Lower leg skin (tissue), 4 donors: ENCODE data around the gene COL2A1. TPM values are rescaled to one million over a fixed set of nuclear protein-coding genes. Genes with fewer than 3 reads are reported as not detected.
A peak's percentile ranks its signal among the peaks of the same experiment; 100 is the strongest.

Experiments used
- DNase-seq, 2 donors: peaks; one replicate each; pipeline ENCODE4 v3.0.0-alpha.2; 2019; ENCODE audit warnings: low spot score in 2 of 2
- H3K4me3 ChIP-seq: fragments of 200-600 bp; sonication (generic); 2 replicates; pipeline ENCODE4 v1.5.1; 2017; ENCODE audit warnings: mild to moderate bottlenecking, low read depth; ENCODE audit not compliant: poor library complexity, severe bottlenecking
- POLR2A ChIP-seq, 2 donors: fragments of 450-650 bp; IDR thresholded peaks; one replicate each; pipeline ENCODE4 v1.6.1; 2016 to 2017; ENCODE audit warnings: antibody characterized with exemption in 2 of 2, mild to moderate bottlenecking in 1 of 2, moderate library complexity in 1 of 2
- WGBS, 2 donors: methylation state at CpG; one replicate each; pipeline ENCODE4 v1.1.5; 2018; 5-methylcytosine and 5-hydroxymethylcytosine counted together
- intact Hi-C: fragments of 100-400 bp; cut with DNase I; formaldehyde crosslinking; loops from one replicate; pipeline ENCODE4 v1.15.0; 2023; ENCODE audit warnings: low total_unique reads
- total RNA-seq, 4 donors: library from RNA; depleted of rRNA; stranded (reverse); fragments of >200 nt; gene quantifications; one replicate each; pipeline ENCODE4 v1.1.0, GENCODE V29; 2016
- TF ChIP-seq, protein P1 (sequence below), 3 donors: fragments of 450-650 bp; IDR thresholded peaks; one replicate each; pipeline ENCODE4 v1.5.1; 2016; ENCODE audit warnings: antibody characterized with exemption in 3 of 3, mild to moderate bottlenecking in 3 of 3, moderate library complexity in 2 of 3

The COL2A1 gene
- total RNA-seq, 4 donors from 2014 or later: 0.07 to 0.26 TPM; not detected in 2

DNA sequence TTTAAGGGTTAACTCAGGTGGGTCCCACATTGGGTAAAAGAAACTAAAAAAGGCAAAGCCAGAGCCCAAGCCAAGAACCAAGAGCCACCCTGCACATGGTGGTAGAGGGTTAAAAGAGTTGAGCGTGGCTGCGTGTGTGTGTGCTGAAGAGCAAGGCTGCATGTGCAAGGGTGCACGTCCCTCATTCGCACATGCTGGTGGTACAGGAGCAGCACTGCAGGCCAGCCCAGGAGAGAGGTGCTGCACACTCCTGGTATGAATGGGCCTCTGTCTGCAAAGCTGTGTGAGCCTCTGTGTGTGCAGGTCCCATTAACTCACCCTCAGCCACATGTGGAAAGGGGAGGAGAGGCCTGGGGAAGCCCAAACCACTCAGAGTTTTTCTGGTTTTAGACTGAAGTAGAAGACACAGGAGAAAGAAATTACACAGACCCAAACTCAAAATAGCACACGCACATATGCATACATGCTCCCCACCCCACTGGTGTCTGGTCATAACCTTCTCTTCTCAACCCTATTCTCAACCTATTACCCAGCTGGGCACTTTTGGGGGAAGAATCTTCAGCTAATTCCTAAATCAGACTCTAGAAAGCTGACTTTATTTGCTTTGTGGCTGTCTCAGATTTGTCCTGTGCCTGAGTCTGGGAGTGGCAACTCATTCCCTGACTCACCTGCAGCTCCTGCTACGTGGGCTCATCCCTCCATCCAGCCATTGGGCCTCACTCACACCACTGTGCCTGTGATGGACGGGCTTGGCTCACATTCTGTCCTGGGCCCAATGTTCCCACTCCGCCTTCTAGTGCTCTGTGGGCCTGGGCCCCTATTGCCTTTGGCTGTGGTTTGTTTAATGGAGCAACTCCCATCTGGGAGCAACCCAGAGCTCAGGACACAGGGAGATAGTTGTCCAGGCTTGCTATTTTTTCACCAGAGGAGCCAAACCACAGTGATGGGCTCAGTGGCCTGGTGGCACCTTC, 30.8 kb upstream of the COL2A1 start:
- TF ChIP-seq POLR2A (IDR thresholded peaks at IDR 0.05): no peak
- TF ChIP-seq, protein P1, sequence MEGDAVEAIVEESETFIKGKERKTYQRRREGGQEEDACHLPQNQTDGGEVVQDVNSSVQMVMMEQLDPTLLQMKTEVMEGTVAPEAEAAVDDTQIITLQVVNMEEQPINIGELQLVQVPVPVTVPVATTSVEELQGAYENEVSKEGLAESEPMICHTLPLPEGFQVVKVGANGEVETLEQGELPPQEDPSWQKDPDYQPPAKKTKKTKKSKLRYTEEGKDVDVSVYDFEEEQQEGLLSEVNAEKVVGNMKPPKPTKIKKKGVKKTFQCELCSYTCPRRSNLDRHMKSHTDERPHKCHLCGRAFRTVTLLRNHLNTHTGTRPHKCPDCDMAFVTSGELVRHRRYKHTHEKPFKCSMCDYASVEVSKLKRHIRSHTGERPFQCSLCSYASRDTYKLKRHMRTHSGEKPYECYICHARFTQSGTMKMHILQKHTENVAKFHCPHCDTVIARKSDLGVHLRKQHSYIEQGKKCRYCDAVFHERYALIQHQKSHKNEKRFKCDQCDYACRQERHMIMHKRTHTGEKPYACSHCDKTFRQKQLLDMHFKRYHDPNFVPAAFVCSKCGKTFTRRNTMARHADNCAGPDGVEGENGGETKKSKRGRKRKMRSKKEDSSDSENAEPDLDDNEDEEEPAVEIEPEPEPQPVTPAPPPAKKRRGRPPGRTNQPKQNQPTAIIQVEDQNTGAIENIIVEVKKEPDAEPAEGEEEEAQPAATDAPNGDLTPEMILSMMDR (IDR thresholded peaks at IDR 0.05): no peak
- WGBS, 2 donors: 89 to 91% methylated on average over 8 of the region's 8 CpGs
- DNase-seq: no peak
- intact Hi-C loops: no loop called here
- no peak overlapping the region for H3K4me3 ChIP-seq

- WGBS, 2 donors: 83 to 95% methylated on average over 1 of the region's 1 CpG
- peak in 1 of 2 donors; percentile 48 for DNase-seq
- no peak overlapping the region for H3K4me3 ChIP-seq
- TF ChIP-seq POLR2A (IDR thresholded peaks at IDR 0.05): no peak
- TF ChIP-seq, protein P1 (IDR thresholded peaks at IDR 0.05): no peak
- intact Hi-C loops: no loop called here
Measured at GRCh38 chr12:48033451-48033850, 29.2 kb upstream of the COL2A1 start.

GRCh38 chr12:48032597-48032996, 28.3 kb upstream of the COL2A1 start:
- DNase-seq: peak in 1 of 2 donors; percentile 32
- no peak for TF ChIP-seq POLR2A (IDR thresholded peaks at IDR 0.05)
- TF ChIP-seq, protein P1 (IDR thresholded peaks at IDR 0.05): no peak
- intact Hi-C loops: no loop called here
- H3K4me3 ChIP-seq: no peak overlapping the region
- 100% methylated on average over 1 of the region's 1 CpG for WGBS, 2 donors

DNA sequence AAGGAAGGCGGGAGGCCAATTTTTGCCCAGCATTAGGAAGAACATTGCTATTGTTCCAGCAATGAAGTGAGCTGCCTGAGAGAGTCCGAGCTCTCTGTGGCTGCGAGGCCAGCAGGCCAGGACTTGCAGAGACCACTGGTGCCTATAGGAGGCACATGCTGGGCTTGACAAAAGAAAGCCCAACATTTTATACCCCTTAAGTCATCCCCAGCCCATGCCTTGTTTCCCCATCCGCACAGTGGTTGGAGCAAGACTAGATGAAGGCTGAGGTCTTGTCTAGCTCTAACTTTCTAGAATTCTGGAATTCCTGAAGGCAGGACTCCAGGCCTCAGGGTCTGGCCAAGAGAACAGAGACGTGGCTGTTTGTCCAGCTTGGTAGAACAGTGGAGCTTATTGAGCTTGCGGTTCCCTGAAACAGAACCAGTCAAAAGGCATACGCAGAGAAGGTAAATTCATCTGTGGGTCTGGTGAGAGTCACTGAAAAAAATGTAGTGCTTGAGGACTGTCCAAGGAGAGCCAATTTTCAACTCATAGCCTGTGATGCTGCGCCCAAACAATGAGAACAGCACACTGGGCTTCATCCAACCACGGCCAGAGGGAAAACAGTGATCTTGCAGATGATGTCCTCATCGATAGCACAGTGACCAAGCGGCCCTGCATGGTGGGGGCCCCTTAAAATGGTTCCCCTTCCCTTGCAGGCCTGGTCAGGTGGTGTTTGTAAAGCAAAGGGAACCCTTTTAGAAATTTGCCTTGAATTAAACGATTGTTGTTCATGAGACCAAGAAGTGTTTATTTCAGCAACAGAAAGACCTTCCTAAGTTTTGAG, 27.1 kb upstream of the COL2A1 start:
- WGBS, 2 donors: 88 to 92% methylated on average over 12 of the region's 12 CpGs
- no peak for TF ChIP-seq POLR2A (IDR thresholded peaks at IDR 0.05)
- TF ChIP-seq, protein P1 (IDR thresholded peaks at IDR 0.05): no peak
- no peak overlapping the region for H3K4me3 ChIP-seq
- intact Hi-C loops: no loop called here
- DNase-seq: peak in 1 of 2 donors; percentile 68

GRCh38 chr12:48030173-48030650, 25.9 kb upstream of the COL2A1 start:
- intact Hi-C loops: no loop called here
- DNase-seq: peak in 1 of 2 donors; percentile 79
- TF ChIP-seq, protein P1 (IDR thresholded peaks at IDR 0.05): no peak
- TF ChIP-seq POLR2A (IDR thresholded peaks at IDR 0.05): no peak
- 66 to 74% methylated on average over 4 of the region's 4 CpGs for WGBS, 2 donors
- no peak overlapping the region for H3K4me3 ChIP-seq
